ENCODE data around the gene AMFR.

The AMFR gene

GRCh38 chr16:56345406-56346050 lies 79.8 kb downstream of the AMFR start:
- DNase-seq: no peak

DNA sequence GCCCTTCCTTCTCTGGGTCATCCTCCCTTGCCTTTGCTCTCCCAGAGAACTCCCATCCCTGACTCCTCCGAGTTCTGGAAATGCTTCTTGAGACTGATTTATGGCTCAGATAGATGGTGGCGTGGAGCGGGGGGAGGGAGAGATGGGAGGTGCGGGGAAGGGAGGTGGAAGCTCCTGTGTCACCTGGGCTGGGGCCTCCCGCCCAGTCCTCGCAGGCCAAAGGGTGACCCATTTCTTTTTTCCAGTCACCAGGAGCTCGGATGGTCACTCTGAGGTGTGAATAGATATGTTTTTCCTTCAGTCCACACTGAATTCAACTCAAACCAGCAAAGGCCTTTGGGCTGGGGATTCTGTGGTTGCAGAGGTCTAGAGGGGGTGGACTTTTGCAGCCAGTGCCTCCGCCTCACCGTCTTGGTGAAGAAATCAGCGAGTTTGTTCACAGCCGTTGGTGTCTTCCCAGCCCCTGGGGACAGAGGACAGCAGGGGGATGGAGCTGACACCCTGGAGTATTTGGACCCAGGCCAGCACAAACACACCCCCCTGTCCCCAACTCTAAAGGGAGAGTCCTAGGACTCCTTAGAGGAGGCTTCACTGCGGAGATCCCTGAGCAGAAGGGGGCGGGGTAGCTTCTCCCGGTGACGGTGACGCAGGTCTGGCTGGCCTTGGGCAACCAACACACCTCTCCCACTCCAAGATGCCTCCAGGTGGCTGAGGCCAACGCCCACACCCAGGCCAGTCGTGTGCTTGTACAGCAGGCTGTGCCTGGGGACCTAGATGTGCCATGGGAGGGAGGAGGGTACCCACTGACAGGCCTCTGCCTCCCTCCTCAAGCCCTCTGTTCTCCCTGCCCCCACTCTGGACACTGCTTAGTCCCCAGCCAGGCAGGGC lies 80.6 kb downstream of the AMFR start:
- no peak for DNase-seq

DNA sequence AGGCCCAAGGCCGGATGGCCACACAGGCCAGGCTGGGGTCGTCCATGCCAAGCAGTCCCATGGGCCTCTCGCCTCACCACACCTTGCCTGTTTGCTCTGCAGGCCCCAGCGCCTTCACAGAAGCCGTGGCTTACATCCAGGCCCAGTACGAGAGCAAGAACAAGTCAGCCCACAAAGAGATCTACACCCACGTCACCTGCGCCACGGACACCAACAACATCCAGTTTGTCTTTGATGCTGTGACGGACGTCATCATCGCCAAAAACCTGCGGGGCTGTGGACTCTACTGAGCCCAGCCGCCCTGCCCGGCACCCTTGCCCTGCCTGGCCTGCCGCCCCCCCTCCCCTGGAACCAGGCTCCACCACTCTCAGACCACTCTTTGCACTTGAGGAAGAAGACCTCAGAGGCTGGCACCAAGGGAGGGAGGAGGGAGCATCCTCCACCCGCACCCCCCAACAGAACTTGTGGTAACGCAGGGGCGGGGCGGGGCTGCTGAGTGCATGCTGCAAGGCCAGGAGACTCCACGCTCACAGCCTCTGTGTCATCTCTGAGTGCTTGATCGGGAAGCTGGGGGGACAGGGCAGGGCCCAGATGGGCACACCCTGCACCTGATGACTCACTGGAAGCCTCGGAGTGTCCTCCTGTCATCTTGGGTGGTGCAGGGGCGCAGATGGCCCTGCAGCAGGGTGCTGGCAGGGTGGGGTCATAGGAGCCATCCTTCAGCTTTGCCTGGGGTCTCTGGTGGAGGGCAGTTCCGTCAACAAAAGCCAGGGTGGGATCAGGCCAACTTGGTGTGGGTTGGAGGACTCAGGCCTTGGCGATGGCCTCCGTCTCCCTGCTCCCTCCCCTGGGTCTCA lies 81.5 kb downstream of the AMFR start:
- no peak for DNase-seq

- peak; percentile 60 for DNase-seq
Measured at GRCh38 chr16:56341656-56342399, 83.5 kb downstream of the AMFR start.

- DNase-seq: no peak
Measured at GRCh38 chr16:56340864-56341365, 84.4 kb downstream of the AMFR start.

DNA sequence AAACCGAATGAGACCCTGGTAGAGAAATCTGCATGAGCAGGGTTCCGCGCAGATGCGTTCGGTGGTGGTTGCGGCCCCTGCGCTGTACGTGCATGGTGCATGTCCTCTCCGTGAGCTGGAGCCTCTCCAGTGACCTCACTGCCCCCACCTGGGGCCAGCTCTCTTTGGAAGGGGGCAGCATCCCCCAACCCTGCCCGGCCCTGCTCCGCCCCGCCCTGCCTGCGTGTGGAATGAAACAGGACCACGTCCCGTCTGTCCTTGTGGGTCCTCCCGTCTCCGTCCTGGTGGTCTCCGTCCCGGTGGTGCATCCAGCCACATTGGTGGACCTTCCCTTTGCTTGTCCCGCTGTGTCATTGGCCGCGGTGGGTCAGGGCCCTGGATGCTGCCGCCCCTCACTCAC lies 84.9 kb downstream of the AMFR start:
- DNase-seq: no peak

DNA sequence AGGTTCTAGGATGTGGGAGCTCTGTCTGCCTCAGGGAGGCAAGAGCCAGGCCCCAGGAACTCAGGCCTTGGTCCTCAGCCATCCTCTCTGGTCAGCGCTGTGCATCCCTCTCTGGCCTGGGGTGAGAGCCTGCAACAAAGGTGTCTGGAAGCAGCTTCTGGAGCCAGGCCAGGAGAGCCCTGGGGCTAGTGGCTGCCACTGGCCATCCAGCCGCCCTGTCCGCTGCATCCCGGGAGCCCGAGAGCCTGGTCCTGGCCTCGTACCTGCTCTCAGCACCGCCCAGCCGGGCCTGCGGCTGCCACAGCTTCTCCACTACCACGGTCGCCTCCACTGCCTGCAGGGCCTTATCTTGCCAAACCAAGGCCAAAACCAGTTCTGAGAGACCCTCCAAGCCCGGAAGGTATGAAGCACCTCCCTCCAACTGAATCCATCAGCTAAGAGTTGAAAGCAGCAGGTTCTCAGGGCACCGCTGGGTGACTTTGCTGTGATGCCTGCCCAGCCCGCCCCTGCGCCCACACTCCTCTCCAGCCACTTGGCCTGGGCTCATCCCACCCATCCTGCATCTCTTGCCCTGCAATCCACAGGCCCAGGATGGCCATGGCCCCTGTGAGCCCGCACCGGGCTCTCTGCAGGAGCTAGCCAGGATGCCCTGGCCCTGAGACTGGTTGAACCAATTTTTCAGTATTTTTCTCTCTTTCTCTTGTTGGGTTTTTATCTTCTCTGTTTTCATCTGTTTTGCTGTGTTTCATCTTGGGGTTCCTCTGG lies 85.7 kb downstream of the AMFR start:
- no peak for DNase-seq

DNA sequence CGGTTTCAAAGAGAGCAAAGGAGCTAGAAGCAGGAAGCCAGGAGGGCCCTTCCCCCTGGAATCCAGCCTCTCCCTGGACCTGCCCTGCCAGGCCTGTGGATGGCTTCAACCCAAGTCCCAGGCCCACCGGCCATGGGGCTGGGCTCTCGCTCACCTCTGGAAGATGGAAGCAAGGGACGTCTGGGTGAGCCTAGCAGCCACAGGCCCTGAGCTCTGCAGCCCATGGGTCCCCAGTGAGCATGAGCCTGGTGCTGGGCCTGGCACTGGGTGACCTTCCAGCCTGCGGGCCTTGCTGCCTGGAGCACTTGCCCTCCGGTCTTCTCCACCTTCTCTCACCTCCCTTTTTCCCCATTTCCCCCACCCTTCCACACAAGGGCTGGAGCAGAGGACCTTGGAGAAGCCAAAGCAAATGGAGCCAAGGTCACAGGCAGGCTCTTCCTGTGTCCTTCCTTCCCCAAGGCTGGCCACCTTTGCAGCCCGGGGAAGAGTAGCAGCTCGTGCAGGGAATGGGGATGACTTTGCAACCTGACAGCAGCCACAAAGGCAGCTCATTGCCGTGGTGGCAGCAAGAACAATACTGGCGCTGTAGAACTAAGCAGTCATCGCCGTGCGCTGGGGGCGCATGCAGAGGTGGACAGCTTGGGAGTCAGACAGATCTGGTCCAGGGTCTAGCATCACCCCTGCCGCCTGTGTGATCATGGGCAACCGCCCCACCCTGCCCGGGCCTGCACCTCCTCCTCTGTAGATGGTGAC lies 86.6 kb downstream of the AMFR start:
- no peak for DNase-seq

- DNase-seq: no peak
Measured at GRCh38 chr16:56337858-56338325, 87.5 kb downstream of the AMFR start.

DNA sequence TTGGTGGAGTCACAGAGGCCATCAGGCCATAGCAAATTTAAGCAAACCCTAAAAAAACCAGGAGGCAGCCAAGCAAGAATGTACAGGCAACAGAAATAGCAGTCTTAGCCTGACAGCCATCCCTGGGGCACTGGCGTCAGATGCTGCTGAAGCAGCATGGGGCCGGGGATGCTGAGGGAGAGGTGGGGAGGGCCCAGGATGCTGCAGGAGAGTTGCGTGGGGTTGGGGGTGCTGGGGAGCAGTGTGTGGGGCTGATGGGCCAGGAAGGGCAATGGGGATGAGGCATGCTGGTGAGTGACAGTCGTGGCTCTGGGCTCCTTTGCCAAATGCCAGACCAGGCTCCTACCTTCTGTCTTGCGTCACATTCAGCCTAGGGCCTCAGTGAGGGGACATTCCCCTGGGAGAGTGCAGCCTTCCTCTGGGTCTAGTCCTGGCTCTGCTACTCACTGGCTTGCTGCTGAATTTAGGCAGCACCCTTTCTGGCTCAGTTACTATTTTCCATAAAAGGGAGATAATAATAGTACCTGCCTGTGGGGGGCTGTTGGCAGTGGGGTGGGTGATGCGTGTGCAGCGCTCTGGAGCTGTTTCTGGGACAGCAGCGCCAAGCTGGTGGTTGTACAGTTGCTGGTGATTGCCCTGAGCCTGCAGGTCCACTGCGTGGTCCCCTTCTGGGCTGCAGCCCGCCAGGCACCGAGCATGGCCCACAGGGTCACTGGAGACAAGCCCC lies 88.1 kb downstream of the AMFR start:
- no peak for DNase-seq

- DNase-seq: no peak
Measured at GRCh38 chr16:56336711-56337110, 88.6 kb downstream of the AMFR start.

DNA sequence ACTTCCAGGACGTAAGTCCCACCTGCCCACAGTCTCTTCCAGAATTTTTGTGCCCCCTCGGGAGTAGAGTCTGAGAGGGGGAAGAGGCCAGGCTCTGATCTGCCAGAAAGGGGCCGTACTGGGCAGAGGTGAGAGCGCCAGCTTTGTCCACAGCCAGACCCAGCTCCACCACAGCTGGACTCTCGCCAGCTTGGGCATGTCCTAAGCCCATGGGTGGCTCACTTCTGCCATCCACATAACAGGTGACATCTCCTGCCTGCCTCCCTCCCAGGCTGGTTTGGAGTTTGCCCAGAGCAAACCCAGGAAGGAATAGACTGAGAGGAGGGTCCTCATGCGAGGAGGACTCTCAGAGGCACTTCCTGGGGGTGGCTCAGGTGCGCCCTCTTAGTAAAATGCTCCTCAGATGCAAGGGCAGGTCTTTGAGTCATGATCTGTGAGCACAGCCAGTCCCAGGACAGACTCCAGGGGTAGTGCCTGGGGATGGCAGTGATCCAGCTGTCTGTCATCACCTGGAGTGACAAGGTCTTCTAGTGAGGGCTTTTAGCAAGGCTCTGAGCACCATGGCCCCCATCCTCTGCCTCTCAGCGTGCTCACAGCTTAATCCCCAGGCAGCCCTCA lies 89.2 kb downstream of the AMFR start:
- DNase-seq: no peak

- DNase-seq: no peak
Measured at GRCh38 chr16:56334761-56335160, 90.6 kb downstream of the AMFR start.

- no peak for DNase-seq
Measured at GRCh38 chr16:56332464-56333079, 92.8 kb downstream of the AMFR start.

- DNase-seq: no peak
Measured at GRCh38 chr16:56331915-56332314, 93.4 kb downstream of the AMFR start.

DNA sequence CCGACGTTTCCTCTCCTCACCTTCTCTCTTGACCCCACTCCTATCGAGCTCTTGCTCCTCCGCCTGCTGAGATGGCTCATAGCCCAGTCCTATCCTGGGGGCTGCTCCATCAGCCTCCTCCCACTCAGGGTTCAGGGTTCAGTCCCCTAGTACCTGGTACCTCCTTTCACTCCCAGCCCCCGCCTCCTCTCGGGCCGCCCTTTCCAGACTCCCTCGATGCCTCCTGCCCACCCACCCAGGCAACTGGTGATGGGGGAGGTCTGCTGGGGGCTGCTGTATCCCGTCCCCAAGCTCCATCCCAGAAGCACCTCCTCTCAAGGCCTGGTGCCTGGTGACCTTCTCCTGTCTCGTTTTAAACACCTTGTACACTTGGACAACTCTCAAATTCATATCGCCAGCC lies 93.9 kb downstream of the AMFR start:
- no peak for DNase-seq

- no peak for DNase-seq
Measured at GRCh38 chr16:56330476-56330875, 94.9 kb downstream of the AMFR start.

- no peak for DNase-seq
Measured at GRCh38 chr16:56329887-56330286, 95.5 kb downstream of the AMFR start.
